HG03196 (cell line): ENCODE measurements around the gene FBXO2.

Source experiments
- ATAC-seq: cut with Tn5 transposase; IDR thresholded peaks from one replicate; pipeline ENCODE4 v1.9.1; 2021; ENCODE audit not compliant: unreplicated experiment

Gene FBXO2

GRCh38 chr1:11654137-11654938, at the start of gene FBXO2, which contains the start of gene FBXO44:
TSS of gene FBXO2 (minus strand) at chr1:11654429. CDS start at chr1:11654340, 89 bp downstream.
TSS of gene FBXO44 (plus strand) at chr1:11654877. CDS start at chr1:11655836, 959 bp downstream.
- ATAC-seq = no peak

- no peak for ATAC-seq
These were observed 49.3 kb upstream of the FBXO2 start for GRCh38 chr1:11703357-11704193.

- ATAC-seq = no peak
These were observed 48.0 kb upstream of the FBXO2 start for GRCh38 chr1:11701981-11702803.

GRCh38 chr1:11701551-11701961, 47.3 kb upstream of the FBXO2 start:
- ATAC-seq = no peak

GRCh38 chr1:11700601-11701467, 46.6 kb upstream of the FBXO2 start:
- ATAC-seq = no peak

GRCh38 chr1:11697893-11698210, 43.6 kb upstream of the FBXO2 start:
- ATAC-seq = no peak

- ATAC-seq = no peak
These were observed 43.1 kb upstream of the FBXO2 start for GRCh38 chr1:11697188-11697892.

GRCh38 chr1:11695861-11696260, 41.6 kb upstream of the FBXO2 start:
- no peak for ATAC-seq

GRCh38 chr1:11693917-11694316, 39.7 kb upstream of the FBXO2 start:
- no peak for ATAC-seq

- ATAC-seq = no peak
These were observed 38.9 kb upstream of the FBXO2 start for GRCh38 chr1:11693024-11693590.

GRCh38 chr1:11691928-11692711, 37.9 kb upstream of the FBXO2 start:
- no peak for ATAC-seq

GRCh38 chr1:11691302-11691914, 37.2 kb upstream of the FBXO2 start, which contains the start of gene DRAXIN:
TSS of gene DRAXIN (plus strand) at chr1:11691710. CDS start at chr1:11706259, 14,549 bp downstream.
- ATAC-seq = no peak

GRCh38 chr1:11690397-11691301, 36.4 kb upstream of the FBXO2 start:
- ATAC-seq = no peak

GRCh38 chr1:11688506-11688905, 34.3 kb upstream of the FBXO2 start:
- no peak for ATAC-seq

- ATAC-seq = no peak
These were observed 31.1 kb upstream of the FBXO2 start for GRCh38 chr1:11685210-11685752.

- ATAC-seq = no peak
These were observed 29.8 kb upstream of the FBXO2 start for GRCh38 chr1:11684070-11684469.

GRCh38 chr1:11682799-11683198, 28.6 kb upstream of the FBXO2 start:
- ATAC-seq = no peak
